ACC112 (cell line): Measurements from ENCODE around the gene EDN1.

Source experiments
- H2AFZ ChIP-seq: fragments of 200-600 bp; sonication (generic); one replicate; pipeline ENCODE4 v1.6.0; 2017; ENCODE audit warnings: antibody characterized with exemption, low read length; ENCODE audit not compliant: unreplicated experiment
- H3K27ac ChIP-seq: fragments of 200-600 bp; sonication (generic); 2 replicates; pipeline ENCODE4 v1.5.1; 2014; ENCODE audit warnings: low read depth, mild to moderate bottlenecking, antibody characterized with exemption, low read length, moderate library complexity
- H3K27me3 ChIP-seq: fragments of 200-600 bp; sonication (generic); 2 replicates; pipeline ENCODE4 v1.6.1; 2014; ENCODE audit warnings: mild to moderate bottlenecking, antibody characterized with exemption, low read length, moderate library complexity, mixed read lengths; ENCODE audit not compliant: insufficient read depth
- H3K36me3 ChIP-seq: fragments of 200-600 bp; sonication (generic); 2 replicates; pipeline ENCODE4 v1.6.1; 2016; ENCODE audit warnings: mild to moderate bottlenecking, antibody characterized with exemption, low read length, moderate library complexity, mixed read lengths; ENCODE audit not compliant: insufficient read depth
- H3K4me1 ChIP-seq: fragments of 200-600 bp; sonication (generic); one replicate; pipeline ENCODE4 v1.6.1; 2016; ENCODE audit warnings: low read length, mixed read lengths; ENCODE audit not compliant: insufficient read depth, unreplicated experiment, control insufficient read depth
- H3K4me3 ChIP-seq: fragments of 200-600 bp; sonication (generic); 2 replicates; pipeline ENCODE4 v1.5.1; 2014; ENCODE audit warnings: mild to moderate bottlenecking, low read depth, low read length
- H3K79me2 ChIP-seq: fragments of 200-600 bp; sonication (generic); one replicate; pipeline ENCODE4 v1.6.0; 2016; ENCODE audit warnings: low read length; ENCODE audit not compliant: control insufficient read depth, unreplicated experiment, insufficient read depth

Gene EDN1

DNA sequence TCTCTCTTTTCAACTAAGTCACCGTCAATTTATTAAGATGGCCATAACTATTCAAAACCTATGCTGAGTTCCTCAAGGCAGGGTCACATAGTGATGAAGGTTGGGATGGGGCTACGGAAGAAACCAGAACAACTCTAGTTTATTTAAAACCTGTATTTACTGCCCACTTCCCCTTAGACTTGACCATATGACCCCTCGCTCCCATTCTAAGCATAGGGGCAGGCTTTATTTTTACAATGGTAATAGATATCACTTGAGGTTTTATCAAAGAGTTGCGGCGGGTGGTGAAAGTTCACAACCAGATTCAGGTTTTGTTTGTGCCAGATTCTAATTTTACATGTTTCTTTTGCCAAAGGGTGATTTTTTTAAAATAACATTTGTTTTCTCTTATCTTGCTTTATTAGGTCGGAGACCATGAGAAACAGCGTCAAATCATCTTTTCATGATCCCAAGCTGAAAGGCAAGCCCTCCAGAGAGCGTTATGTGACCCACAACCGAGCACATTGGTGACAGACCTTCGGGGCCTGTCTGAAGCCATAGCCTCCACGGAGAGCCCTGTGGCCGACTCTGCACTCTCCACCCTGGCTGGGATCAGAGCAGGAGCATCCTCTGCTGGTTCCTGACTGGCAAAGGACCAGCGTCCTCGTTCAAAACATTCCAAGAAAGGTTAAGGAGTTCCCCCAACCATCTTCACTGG lies 5.5 kb downstream of the EDN1 start:
- H3K36me3 ChIP-seq: no peaks in the 10 kb centered on the region
- peak overlapping the region; percentile 80 for H3K27ac ChIP-seq
- H3K27me3 ChIP-seq: no peaks in the 10 kb centered on the region
- H3K4me1 ChIP-seq: peaks cover 52% of the 10 kb centered on the region
- peak overlapping the region; percentile 62 for H3K4me3 ChIP-seq
- peaks cover 17% of the 10 kb centered on the region for H3K79me2 ChIP-seq
- peak overlapping the region; percentile 92 for H2AFZ ChIP-seq

GRCh38 chr6:12296255-12296573 lies 6.1 kb downstream of the EDN1 start:
- Histone ChIP-seq H3K4me1 (peaks cover 48% of the 10 kb centered on the region), H3K79me2 (peaks cover 15% of the 10 kb centered on the region), H3K36me3 (no peaks in the 10 kb centered on the region), H3K4me3 (peak overlapping the region; percentile 62), H3K27me3 (no peaks in the 10 kb centered on the region), H2AFZ (peak overlapping the region; percentile 92), H3K27ac (peak overlapping the region; percentile 80)

- peaks cover 11% of the 10 kb centered on the region for H3K79me2 ChIP-seq
- peaks cover 45% of the 10 kb centered on the region for H3K4me1 ChIP-seq
- peak overlapping the region; percentile 62 for H3K4me3 ChIP-seq
- peak overlapping the region; percentile 20 for H2AFZ ChIP-seq
- H3K36me3 ChIP-seq: no peaks in the 10 kb centered on the region
- peak overlapping the region; percentile 80 for H3K27ac ChIP-seq
- H3K27me3 ChIP-seq: no peaks in the 10 kb centered on the region
These were observed 6.4 kb downstream of the EDN1 start for GRCh38 chr6:12296604-12297003.

DNA sequence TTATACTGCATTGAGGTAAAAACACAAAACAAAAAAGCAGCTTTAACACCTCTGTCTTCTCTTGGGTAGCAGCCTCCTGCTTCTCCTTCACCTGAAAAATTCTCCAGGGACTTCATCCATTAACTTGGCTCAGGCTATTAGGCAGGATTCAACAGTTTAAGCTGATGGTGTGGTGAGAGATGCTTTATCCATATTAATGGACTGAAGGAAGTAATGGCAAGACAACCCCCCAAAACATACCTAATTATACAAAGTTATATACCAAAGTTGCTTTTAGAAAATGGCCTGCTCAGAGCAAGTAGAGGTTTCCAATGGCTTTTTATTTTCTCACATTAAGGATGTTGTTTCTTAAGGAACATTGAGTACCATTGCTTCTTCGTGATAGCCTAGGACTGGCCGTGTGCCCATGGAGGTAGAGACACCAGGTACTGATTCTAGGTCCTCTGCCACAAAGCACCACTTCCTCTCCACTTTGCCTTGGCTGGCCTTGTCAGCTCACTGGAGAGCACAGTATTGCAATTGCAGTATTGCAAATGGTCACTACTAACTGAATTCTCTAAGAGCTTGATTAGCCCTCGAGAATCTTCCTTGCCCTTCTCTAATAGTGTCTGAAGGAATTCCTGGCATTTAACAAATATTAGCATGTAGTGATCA lies 7.3 kb downstream of the EDN1 start:
- no peak overlapping the region for H2AFZ ChIP-seq
- peaks cover 37% of the 10 kb centered on the region for H3K4me1 ChIP-seq
- H3K4me3 ChIP-seq: no peak overlapping the region
- no peaks in the 10 kb centered on the region for H3K27me3 ChIP-seq
- no peaks in the 10 kb centered on the region for H3K36me3 ChIP-seq
- peak overlapping the region; percentile 80; the same call in 1 of the 2 replicates for H3K27ac ChIP-seq
- peaks cover 3% of the 10 kb centered on the region for H3K79me2 ChIP-seq

- Histone ChIP-seq H3K4me1 (peaks cover 29% of the 10 kb centered on the region), H3K4me3 (no peak overlapping the region), H3K36me3 (no peaks in the 10 kb centered on the region), H3K27ac (no peak overlapping the region), H3K27me3 (no peaks in the 10 kb centered on the region), H3K79me2 (no peaks in the 10 kb centered on the region), H2AFZ (no peak overlapping the region)
These were observed 8.1 kb downstream of the EDN1 start for GRCh38 chr6:12298017-12298978.

GRCh38 chr6:12298995-12299394 lies 8.8 kb downstream of the EDN1 start:
- no peaks in the 10 kb centered on the region for H3K79me2 ChIP-seq
- no peaks in the 10 kb centered on the region for H3K36me3 ChIP-seq
- no peak overlapping the region for H2AFZ ChIP-seq
- no peaks in the 10 kb centered on the region for H3K27me3 ChIP-seq
- no peak overlapping the region for H3K27ac ChIP-seq
- H3K4me1 ChIP-seq: peaks cover 24% of the 10 kb centered on the region
- H3K4me3 ChIP-seq: no peak overlapping the region

DNA sequence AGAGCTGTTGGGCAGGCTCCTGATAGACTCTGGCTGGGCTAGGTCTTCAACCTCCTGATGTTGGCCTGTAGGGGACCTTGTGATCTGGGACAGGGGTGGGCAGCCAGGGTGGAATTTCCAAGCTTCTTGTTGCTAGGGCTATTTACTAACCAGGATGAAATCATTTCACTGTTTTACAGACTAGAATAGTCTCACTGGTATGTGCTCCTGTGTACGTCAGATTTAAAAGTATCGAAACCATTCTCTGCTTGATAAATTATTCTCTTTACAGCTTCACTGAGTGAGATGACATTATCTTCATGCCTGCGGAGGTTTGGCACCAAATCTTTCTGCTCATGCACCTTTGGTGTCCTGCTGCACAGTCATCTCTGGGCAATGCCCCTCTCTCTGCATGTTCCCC lies 10.9 kb downstream of the EDN1 start:
- Histone ChIP-seq H3K36me3 (no peaks in the 10 kb centered on the region), H3K27me3 (no peaks in the 10 kb centered on the region), H2AFZ (no peak overlapping the region), H3K27ac (no peak overlapping the region), H3K4me1 (peaks cover 6% of the 10 kb centered on the region), H3K79me2 (no peaks in the 10 kb centered on the region), H3K4me3 (no peak overlapping the region)

GRCh38 chr6:12304487-12304886 lies 14.3 kb downstream of the EDN1 start:
- Histone ChIP-seq H3K27me3 (no peaks in the 10 kb centered on the region), H3K27ac (no peak overlapping the region)

DNA sequence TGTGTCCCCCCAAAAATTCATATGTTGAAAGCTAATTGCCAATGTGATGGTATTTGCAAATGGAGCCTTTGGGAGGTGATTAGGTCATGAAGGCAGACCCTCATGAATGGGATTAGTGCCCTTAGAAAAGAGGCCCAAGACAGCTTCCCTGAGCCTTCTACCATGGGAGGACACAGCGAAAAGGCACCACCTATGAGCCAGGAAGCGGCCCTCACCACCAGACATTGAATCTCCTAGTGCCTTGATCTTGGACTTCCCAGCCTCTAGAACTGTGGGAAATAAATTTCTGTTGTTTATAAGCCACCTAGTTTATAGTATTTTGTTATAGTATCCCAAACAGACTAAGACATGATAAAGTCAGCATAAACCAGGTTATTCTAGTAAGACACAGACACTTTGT lies 18.9 kb downstream of the EDN1 start:
- H3K36me3 ChIP-seq: no peaks in the 10 kb centered on the region
- H3K27ac ChIP-seq: no peak overlapping the region
- no peaks in the 10 kb centered on the region for H3K27me3 ChIP-seq
- H3K4me1 ChIP-seq: peaks cover 14% of the 10 kb centered on the region
- H3K4me3 ChIP-seq: no peak overlapping the region
- no peaks in the 10 kb centered on the region for H3K79me2 ChIP-seq
- H2AFZ ChIP-seq: no peak overlapping the region

More at GRCh38 chr6:12304487-12304886, 14.3 kb downstream of the EDN1 start:
- no peaks in the 10 kb centered on the region for H3K4me1 ChIP-seq
- no peak overlapping the region for H2AFZ ChIP-seq
- H3K79me2 ChIP-seq: no peaks in the 10 kb centered on the region
- H3K4me3 ChIP-seq: no peak overlapping the region
- no peaks in the 10 kb centered on the region for H3K36me3 ChIP-seq

GRCh38 chr6:12311106-12311505 lies 20.9 kb downstream of the EDN1 start:
- Histone ChIP-seq H3K27ac (no peak overlapping the region), H3K4me1 (peaks cover 21% of the 10 kb centered on the region), H2AFZ (no peak overlapping the region), H3K36me3 (no peaks in the 10 kb centered on the region), H3K4me3 (no peak overlapping the region), H3K79me2 (no peaks in the 10 kb centered on the region), H3K27me3 (no peaks in the 10 kb centered on the region)
